HG03565 (cell line): ENCODE data around the gene CCDC91.
"Not testable (repeated sequence)": the region's sequence is repeated elsewhere in the genome, so short reads cannot be mapped to it uniquely, and the experiment has no call there.

Experiments
- ATAC-seq: cut with Tn5 transposase; IDR thresholded peaks from one replicate; pipeline ENCODE4 v1.9.1; 2021; ENCODE audit warnings: mild to moderate bottlenecking, moderate library complexity; ENCODE audit not compliant: unreplicated experiment

CCDC91 gene

GRCh38 chr12:28278960-28279359 lies 88.7 kb downstream of the CCDC91 start:
- no peak for ATAC-seq

DNA sequence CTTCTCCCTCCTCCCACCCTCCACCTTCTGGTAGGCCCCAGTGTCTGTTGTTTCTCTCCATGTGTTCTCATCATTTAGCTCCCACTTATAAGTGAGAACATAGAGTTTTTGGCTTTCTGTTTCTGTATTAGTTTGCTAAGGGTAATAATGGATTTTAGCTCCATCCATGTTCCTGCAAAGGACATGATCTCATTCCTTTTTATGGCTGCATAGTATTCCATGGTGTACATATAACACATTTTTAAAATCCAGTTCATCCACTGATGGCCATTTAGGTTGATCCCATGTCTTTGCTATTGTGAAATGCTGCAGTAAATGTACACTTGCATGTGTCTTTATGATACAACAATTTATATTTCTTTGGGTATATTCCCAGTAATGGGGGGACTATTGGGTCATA lies 96.1 kb downstream of the CCDC91 start:
- no peak for ATAC-seq

- no peak for ATAC-seq
These were observed 100.0 kb downstream of the CCDC91 start for GRCh38 chr12:28290262-28290661.

GRCh38 chr12:28292699-28293098 lies 102.4 kb downstream of the CCDC91 start:
- no peak for ATAC-seq

GRCh38 chr12:28294300-28294699 lies 104.0 kb downstream of the CCDC91 start:
- ATAC-seq: no peak

DNA sequence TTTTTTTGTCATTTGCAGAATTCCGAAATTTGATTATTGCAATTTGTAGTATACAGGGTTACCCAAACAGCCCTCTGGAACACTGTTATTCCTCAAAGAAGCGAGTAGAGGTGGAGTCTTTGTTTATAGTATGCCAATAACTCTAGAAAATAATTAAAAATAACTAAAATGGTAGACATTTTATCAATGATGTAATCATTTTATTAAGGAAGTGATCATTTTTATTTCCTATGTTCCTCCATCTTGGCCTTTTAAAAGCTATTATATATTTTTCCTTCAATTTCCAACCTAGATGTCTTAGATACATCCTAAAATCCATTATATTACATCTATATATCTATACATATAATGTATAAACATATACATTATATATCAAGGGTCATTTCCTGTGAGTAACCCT lies 106.0 kb downstream of the CCDC91 start:
- no peak for ATAC-seq

DNA sequence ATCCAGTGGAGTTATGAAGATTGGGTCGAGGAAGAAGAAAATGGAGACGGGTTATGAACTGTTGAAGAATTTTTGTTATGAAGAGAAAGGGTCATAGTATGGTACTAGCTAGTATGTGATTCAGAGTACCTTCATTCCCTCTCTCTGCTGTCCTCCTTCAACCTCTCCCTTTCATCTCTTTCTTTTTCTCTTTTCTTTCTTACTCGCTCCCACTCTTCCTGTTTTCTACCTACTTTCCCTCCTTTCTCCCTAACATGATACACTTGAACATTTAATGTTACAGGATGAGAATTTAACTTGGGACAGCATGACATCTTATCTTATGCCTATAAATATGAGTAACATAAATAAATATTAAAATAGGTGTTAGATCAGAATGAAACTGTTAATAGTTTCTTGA lies 112.9 kb downstream of the CCDC91 start:
- no peak for ATAC-seq

DNA sequence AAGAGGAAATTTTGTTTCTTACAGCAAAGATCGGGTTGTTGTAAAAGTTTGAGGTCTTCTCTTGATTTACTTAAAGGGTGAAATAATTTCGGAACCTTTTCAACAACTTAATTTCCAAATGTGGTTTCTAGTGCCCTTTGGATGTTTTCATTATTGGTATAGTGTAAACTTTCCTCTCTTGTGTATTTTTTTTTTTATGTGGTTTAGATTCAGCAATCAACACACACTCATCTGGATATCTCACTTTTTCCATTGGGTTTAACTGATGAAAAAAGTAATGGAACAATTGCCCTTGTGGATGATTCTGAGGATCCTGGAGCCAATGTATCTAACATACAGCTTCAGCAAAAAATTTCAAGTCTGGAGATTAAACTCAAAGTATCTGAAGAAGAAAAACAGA lies 116.3 kb downstream of the CCDC91 start:
- ATAC-seq: no peak

DNA sequence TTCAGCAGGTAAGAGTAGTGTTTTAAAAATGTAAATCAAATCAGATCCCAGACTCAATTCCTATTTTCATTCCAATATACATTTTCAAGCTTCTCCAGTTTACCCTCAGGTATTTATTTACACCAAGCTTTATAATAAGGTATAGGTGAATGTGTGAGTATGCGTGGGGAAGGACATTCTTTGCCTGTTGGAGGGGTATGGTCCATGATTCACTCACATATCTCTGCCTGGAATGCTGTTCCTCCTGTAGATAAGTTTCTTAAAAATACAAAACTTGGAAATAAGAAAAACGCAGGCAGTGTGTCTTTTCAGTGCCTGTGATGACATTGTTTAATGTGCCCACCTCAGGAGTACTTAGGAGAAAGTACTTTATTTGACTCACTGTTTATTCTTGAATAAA lies 118.6 kb downstream of the CCDC91 start:
- no peak for ATAC-seq

DNA sequence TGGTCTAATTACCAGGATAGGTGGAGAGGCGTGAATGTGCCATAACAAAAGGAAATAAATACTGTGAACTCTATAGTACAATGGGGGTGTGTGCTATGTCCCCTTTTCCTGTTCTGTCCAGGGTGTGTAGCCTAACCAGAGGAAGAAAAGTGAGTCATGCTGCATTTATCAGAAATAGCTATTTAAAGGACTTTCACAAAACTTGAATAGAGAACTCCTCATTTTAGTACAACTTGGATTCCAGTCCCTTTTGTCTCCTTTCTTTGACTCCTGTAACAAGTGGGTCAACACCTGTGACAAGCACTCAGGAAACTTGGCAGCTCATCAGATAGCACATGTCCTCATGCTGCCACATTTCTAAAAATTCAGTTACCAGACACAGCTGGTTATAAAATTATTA lies 123.4 kb downstream of the CCDC91 start:
- no peak for ATAC-seq

DNA sequence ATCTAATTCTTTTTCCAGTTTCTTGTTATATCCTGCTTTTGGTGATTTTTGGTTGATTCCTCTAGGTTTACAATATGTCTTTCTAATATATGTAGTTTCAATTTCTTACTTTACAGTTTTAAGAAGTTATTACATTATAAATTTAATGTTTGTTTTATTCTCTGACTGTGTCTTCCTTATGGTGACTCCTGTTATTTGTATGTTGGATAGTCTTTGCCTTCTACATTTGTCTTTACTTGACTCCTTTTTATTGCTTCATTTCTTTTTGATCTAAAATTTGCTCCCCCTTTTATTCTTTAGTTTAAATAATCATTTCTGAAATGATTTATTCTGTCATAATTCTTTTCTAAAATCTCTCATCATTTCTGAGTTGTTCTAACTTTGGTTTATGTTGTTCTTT lies 125.8 kb downstream of the CCDC91 start:
- ATAC-seq: no peak

DNA sequence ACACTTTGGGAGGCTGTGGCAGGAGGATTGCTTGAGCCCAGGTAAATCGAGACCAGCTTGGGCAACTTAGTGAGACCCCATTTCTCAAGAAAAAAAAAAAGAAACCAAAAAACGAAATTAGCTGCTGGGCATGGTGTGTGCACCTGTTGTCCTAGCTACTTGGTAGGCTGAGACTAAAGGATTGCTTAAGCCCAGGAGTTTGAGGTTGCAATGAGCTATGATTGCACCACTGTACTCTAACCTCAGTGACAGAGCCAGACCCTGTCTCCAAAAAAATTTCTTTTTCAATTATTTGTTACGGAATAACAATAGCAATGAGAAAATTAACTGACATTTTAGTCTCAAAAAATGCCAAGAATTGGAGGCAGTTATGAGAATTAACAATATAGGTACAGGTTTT lies 128.0 kb downstream of the CCDC91 start:
- ATAC-seq: no peak

DNA sequence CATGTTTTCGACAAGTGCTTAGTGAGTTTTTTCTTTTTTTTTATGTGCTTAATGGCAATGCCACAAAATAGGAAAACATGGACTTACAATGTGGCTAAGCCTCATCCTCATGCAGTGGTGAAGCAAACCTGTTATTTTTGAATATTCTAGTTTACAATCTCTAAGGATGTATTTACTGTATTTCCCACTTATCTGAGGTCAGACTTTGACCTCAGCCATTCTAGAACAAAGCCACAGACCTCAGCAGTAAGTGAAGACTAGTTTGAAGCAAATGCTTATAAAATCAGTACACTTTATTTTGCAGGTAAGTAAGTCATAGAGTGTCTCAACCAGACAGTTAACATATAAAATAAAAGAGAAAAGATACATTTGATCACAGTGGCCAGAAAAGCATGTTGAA lies 130.1 kb downstream of the CCDC91 start:
- ATAC-seq: no peak

GRCh38 chr12:28327722-28328121 lies 137.5 kb downstream of the CCDC91 start:
- no peak for ATAC-seq

DNA sequence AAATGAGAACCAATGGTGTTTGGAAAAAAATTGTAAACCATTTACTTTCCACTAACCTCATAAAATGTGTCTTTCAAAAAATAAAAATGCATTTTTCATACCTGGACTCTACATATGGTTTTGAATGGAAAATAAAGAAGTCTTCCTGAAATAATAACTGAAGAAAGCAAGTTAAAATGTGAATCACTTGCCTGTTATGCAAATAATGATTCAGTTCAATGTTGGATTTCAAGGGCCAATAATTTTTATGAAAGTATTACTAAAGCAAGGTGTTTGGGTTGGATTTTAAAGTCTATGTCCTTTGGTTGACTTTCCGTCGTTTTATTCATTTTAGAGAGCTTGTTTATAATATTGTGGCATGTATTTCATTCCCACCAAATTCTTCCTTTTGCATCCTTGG lies 138.7 kb downstream of the CCDC91 start:
- no peak for ATAC-seq

- ATAC-seq: not testable (repeated sequence)
These were observed 139.5 kb downstream of the CCDC91 start for GRCh38 chr12:28329727-28330126.

DNA sequence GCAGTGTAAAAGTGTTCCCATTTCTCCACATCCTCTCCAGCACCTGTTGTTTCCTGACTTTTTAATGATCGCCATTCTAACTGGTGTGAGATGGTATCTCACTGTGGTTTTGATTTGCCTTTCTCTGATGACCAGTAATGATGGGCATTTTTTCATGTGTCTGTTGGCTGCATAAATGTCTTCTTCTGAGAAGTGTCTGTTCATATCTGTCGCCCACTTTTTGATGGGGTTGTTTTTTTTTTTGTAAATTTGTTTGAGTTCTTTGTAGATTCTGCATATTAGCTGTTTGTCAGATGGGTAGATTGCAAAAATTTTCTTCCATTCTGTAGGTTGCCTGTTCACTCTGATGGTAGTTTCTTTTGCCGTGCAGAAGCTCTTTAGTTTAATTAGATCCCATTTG lies 140.0 kb downstream of the CCDC91 start:
- not testable (repeated sequence) for ATAC-seq

DNA sequence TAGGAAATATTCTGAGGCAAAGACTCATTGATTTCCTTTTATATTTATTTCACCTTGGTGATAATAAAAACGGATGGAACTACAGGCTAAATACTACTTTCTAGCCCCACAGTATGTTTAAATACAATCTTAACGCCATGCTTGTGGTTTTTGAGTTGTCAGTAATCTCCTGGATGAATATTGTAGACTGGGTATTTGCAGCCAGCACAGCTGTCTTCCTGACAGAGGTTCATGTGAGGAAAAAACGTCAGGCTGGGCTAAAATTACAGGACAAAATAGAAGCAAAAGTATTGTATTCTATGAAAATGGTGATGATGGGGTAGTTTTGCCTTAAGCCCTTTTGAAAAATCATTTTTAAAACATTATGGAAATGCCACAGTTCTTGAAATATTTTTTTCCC lies 140.9 kb downstream of the CCDC91 start:
- ATAC-seq: no peak

DNA sequence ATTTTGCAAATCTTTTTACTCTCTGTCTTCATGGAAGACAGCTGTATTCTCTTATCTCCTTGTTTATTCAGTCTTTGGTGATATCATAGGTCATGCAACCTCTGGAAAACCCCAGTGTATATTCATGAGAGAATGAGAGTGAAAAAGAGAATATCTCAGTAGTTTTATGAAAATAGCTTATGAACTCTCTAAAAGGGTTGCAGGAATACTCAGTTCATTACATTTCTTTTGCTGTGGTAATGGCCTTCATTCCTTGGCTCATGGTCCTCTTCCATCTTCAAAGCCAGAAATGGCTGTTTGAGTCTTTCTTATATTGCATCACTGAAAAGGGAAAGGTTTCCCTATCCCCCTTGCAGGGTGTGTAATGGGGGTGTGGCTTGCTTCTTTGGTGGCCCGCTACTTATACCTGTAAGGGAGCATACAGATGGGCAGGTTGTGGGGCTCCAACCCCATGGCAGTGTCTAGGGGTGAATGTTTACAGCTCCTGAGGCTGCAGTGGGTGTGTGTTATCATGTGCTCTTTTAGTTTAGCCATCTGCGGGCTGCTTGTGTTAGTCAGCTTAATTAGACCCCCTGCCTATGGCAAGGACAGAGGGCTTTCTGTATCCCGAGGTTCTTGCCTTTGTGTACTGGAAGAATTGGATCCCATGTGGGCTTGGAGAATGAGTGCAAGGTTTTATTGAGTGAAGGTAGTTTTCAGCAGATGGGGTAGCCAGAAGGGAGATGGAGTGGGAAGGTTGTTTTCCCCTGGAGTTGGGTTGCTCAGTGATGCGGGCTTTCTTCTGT lies 150.2 kb downstream of the CCDC91 start:
- ATAC-seq: no peak

DNA sequence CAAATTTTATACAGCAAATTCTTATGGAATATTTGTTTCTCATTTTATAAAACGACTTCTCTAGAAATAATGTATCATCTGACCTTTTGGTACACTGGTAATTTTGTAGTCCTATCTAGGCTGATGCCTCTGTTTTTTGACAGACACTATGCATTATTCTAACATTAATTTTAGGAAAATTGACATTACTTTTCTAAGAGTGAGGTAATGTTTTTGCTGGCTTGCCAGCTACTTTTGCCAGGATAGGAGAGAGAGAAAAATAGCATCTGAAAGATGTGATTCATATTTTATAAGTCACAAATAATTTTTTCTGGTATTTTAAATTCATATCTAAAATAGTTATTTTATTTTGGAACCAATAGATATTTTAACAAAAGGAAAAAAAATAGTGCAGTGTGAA lies 153.5 kb downstream of the CCDC91 start:
- ATAC-seq: no peak

- ATAC-seq: no peak
These were observed 156.3 kb downstream of the CCDC91 start for GRCh38 chr12:28346567-28346966.

- no peak for ATAC-seq
These were observed 158.9 kb downstream of the CCDC91 start for GRCh38 chr12:28349196-28349595.

- no peak for ATAC-seq
These were observed 160.2 kb downstream of the CCDC91 start for GRCh38 chr12:28350502-28350901.
